ENCODE results near the gene TBX1.

The TBX1 gene

DNA sequence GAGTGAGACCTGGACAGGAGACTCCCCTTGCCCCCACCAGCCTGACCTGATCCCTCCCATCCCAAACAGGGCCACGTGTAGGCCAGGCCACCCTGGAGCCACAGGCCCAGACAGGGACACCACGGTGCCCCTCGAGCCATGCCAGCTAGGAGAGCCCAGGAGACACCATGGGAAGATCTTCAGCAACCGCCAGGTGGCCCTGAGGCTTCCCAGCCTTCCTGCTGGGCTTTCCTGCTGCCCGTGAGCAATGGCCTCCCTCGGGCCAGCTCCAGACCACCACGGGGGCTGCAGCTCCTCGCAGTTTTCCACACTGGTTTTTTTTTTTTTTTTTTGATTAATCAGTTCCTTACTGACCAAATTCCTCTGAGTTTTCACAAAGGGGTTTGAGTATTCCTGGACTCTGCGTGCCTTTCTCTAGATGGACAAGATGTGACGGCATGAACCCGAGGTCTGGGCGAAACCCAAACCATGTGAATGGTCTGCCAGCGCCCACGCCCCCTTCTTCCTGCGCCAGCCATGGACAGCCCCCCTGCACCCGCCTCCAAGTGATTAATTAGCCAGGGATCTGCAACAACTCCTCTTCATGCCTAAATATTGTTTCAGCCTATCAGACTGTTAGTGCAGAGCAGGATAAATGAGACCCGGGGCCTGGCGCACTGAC is 40.9 kb downstream of the TBX1 start:
- no peak for DNase-seq

DNA sequence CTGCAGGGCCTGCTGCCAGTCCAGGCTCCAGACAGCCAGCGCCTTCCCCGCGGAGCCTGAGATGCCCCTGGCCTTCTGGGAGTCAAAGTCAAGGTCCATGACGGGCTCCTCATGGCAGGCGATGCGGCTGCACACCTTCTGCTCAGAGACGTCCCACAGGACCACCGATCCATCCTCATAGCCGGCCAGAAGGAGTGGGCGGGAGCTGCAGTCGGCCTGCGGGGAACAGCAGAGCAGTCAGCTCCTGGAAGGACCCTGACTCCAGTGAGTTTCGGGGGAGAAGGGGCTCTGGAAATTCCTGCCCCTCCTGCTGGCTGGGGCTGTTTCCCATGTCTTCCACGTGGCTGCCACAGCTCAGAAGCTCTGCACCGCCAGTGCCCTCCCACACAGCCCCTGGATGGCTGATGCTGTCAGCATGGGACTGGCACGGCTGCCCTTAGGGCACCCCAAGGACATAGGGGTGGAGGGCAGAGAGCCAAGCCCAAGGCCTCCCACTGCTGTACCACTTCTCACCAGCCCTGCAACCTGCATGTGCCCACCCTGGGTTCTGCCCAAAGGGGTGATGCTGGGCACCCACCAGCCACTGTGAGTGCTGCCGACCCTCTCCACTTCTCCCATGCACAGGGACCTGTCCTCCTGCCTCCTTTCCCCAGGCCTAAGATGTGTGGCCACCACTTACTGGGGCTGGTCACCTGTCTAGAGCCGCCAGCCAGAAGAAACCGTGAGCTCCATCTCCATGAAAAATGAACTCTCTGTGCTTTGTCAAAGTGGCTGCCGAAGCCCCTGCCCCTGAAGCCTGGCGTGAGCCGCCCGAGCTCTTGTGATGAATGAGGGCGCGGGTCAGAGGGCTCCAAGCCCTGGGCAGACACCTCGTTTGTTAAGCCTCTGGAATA is 41.7 kb downstream of the TBX1 start:
- no peak for DNase-seq

DNA sequence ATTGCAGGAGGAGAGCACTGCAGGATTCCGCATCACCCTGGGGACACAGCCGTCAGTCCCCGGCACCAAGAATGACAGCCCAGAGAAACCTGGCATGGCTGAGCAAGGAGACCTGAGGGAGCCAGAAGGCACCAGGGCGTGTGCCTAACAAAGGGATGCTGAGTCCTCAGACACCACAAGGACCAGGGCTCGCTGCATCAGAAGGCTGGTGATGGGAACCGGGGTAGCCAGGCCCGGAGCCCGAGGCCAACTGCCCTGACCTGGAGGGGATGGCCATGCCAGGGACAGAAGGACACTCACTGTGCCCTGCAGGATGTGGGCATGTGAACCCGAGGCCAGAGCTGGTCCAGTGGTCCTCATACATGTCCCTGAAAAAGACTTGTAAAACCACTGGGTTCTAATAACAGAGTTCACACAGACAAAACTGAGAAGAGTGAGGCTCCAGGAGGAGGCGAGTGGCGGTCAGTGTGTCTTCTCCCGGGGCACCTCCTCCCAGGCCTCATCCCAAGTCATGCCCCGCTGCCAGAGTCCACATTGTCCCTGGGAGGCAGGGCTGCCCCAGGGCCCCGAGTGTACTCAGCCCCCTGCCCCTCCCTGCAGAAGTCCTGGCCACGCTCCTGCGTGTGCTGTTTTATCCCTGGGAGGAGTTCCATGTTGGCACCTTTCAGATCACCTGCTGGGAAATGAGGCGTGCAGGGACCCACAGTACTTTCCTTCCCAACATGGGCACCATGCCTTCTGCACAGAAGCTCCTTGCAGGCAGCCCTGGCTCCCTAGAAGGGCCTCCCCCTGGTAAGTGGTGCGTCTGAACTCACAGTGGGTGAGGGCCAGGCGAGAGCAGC is 42.5 kb downstream of the TBX1 start:
- DNase-seq, result no peak

DNA sequence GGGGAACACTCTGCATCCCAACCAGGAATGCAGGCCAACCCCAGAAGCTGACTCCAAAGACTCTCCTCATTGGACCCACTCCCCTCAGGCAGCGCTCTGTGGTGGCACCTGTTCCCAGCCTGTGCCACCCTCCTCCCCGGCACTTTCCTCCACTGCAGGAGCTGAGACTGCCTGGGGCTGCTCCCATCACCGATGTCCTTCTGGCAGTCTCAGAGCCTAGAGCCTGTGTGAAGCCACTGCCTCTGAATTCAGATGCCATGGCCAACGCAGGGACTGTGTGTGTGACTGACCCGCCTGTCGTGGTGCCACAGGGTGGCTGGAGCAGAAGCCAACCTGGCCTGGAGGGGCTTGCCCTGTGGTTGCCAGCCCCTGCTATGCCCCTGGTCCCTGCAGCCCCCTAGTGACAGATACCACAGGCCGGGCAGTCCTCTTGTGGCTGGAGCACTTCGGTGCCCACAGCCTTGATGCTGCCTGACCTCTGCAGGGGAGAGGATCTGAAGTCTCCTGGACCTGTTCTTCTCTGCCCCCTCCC is 43.2 kb downstream of the TBX1 start:
- no peak for DNase-seq

DNA sequence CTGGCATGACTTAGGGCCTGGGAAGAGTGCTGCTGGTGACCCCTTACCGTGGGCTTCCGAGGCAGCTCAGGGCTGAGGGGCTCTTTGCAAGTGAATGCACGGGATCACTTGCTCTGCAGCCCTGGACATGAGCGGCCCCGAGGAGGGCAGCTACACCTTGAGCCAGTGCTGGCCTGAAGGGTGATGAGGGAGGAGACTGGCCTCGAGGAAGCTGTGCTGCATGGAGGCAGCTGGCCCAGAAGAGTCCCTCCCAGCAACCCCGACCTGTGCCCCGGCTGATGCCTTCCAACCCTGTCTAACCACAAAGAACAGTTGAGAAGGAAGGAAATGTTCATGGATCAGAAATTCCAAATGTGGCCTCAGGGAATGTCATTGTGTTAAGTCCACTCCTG is 45.2 kb downstream of the TBX1 start:
- DNase-seq, result no peak

DNA sequence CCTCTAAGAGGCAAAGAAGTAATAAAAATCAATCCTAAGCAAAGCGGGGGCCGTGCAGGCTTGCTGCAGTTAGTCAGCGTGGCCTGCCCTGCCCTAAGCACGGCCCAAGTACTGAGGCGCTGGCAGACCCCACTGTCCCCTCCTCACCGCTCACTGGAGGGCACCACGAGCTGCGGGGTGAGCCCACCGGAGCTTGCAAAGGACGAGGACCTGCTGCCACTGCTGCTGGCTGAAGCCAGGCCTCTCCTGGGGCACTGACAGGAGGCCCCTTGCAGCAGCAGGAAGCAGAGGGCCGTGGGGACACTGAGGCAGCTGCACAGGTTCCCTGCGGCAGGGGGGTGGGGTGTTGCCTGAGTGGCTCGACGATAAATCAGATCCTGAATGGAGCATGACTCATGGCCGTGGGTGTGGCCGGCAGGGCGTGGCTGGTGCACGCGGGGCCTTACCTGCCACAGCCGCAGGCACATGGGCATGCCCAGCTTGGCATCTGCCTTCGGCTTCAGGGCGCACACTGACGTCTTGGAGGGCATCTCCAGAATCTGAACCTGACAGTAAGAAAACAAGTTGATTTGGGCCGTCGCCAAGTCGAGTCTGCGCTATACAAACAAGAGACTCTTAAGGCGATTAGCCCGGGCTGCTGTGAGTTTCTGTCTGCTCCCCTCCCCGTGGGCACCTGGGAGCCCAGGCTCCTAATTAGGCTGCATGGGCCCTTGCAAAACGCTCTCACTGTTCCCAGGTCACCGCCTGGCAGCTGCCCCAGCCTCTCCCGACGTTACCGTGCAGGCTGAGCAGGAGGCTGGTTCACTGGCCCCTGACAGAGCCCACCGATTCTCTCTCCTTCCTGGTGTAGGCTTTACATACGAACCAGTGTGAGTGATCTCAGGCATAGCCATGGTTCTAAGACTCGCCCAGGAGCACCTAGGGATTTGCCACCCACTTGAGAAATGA is 45.9 kb downstream of the TBX1 start:
- DNase-seq, result no peak

DNA sequence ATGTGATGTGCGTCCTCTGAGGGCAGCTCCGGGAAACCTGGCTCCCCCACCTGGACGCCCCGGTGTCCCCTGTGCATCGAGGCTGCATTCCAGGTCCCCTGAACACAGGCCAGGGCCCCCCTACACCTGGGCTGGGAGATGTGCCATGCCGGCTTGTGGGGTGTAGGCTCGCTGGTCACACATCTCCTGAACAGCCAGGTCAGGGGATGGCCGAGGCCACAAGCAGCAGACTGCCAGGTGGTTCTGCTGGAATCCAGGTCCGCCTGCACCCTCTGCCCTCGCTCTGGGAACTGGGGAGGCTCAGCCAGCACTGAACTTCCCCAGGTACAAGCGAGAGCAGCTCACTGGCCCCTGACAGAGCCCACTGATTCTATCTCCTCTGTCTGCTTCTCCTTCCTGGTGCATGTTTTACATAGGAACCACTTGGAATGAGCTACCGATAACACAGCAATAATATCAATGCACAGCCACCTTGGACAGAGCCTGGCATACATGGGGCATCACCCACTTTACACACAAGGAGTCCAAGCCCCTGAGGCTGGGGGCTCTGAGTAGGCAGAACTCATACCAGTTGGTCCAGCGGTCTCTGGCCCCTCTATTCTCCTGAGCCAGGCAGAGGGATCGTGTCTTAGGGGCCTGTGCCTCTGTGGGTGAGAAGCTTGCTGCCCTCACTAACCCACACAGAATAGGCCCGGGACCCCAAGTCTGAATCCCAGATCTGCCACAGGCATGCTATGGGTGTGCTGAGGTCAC is 46.8 kb downstream of the TBX1 start:
- no peak for DNase-seq

DNA sequence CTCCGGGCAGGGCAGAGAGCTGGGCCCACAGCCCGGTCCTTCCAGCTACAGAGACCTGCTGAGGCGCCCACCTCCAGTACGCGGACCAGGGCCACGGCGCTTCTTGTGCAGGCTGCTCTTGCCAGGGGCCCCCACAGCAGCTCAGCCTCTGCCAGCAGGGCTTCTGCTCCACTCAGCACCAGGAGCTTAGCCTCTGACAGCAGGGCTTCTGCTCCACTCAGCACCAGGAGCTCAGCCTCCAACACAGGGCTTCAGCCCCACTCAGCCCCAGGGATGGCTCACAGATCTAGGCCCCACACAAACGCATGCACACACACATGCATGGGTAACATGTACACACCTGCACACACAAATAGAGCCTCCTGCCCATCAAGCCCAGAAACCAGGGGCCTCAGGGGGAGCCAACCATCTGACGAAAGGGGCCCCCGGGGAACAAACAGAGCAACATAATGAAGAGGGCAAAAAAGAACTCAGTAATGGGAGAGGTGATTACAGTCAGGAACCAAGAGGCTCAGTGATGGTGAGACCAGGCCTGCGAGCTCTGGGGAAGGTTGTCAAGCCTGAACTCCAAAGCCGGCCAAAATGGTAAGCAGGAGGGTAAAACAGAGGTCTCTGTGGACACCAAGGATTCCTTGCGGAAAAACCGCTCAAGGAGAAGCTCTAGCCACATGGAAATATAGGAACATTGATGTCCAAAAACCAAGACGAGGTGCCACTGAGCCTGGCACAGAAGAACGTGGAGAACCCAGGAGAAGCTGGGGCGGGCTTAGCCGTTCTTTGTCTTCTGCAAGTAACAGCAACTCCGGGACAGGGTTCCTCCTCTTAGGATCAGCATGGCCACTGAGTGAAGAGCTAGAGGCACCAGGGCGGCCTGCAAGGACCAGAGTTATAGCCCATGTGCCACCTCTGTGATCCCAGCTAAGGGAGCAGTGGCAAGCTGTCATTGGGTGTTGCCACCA is 47.6 kb downstream of the TBX1 start:
- DNase-seq, result no peak

DNA sequence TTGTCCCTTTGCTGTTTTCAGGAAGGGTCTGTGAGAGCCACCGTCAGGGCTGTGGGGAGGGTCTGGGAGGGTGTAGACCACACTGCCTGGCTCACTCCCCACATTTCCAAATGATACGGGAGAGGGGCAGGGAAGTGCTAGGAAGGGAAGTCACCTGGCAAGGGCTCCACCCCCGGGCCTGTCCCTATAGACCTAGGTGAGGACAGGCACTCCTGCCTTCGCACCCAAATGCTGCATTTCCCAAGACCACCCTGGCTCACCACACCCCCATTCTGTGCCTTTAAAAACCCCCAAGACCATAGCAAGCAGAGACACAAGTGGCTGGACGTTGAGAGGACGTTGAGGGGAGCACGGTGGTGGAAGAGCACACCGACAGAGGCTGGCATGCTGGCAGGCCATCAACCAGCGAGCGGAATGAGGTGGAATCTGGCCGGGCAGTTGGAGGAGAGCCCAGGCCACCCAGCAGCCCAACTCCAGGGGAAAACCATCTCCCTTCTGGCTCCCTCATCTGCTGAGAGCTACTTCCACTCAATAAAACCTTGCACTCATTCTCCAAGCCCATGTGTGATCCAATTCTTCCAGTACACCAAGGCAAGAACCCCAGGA is 48.4 kb downstream of the TBX1 start:
- DNase-seq, result no peak

DNA sequence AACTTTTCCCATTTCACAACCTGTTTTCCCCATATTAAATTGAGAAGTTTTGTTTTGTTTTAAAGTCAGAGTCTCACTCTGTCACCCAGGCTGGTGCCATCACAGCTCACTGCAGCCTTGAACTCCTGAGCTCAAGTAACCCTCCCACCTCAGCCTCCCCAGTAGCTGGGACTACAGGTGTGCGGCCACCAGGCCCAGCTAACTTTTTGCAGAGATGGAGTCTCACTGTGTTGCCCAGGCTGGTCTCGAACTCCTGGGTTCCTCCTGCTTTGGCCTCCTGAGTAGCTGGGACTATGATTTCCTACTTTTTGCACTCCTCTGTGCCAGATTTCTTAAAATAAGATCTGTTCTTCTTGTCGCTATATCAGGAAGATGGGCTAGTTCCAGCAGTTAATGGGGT is 49.2 kb downstream of the TBX1 start:
- no peak for DNase-seq

DNA sequence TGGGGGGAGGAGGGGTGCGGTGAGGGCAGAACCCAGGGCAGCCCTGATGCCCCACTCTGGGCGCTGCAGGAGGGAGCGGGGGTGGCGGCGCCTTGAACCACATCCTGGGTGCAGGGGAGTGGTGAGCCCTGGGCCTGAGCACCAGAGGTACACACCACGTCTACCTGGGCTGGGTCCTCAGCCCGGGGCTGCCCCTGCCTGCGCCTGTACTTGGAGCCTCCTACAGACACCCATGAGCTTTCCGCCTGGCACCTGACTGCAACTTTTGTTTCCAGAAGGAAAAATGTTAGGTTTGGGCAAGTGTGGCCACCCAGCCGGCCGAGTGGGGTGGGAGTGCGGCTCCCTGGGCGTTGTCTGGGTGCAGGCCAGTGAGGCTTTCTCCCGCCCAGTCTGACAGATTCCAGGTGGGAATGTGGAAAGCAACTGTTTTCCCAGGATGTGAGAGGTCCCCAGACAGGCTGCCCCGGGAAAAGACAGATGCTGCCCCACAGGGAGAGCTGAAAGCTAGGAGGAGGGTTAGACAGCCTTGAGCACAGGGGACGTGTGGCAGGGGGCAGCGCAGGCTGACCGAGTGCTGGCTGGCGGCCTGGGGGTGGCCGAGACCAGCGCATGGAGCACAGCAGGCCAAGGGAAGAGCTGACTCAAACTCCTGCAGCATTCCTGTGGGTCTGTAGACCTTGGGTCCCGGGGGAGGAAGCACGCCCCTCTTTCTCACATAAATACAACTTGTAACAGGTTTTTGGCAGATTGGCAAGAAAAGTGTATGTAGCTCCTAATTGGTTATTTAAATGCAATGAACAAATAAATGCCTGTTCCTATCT is 50.0 kb downstream of the TBX1 start:
- no peak for DNase-seq

DNA sequence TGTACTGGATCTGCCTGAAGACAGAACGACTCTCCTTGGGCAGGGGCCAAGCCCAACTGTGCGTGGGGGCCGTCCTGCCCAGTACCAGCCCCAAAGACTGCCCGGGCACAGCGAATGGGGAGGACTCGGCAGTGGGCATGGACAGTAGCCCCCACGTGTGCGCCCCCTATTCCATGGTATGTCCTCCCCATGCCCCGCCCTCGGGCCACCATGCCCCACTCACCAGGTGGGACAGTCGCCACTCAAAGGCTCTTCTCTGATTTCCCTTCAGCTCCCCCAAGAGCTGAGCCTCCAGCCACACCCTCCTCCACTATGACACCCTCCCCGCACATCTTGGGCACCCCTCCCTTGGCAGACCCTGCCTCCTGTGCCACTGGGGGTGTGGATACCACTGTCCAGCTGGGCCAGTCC is 50.6 kb downstream of the TBX1 start:
- no peak for DNase-seq

DNA sequence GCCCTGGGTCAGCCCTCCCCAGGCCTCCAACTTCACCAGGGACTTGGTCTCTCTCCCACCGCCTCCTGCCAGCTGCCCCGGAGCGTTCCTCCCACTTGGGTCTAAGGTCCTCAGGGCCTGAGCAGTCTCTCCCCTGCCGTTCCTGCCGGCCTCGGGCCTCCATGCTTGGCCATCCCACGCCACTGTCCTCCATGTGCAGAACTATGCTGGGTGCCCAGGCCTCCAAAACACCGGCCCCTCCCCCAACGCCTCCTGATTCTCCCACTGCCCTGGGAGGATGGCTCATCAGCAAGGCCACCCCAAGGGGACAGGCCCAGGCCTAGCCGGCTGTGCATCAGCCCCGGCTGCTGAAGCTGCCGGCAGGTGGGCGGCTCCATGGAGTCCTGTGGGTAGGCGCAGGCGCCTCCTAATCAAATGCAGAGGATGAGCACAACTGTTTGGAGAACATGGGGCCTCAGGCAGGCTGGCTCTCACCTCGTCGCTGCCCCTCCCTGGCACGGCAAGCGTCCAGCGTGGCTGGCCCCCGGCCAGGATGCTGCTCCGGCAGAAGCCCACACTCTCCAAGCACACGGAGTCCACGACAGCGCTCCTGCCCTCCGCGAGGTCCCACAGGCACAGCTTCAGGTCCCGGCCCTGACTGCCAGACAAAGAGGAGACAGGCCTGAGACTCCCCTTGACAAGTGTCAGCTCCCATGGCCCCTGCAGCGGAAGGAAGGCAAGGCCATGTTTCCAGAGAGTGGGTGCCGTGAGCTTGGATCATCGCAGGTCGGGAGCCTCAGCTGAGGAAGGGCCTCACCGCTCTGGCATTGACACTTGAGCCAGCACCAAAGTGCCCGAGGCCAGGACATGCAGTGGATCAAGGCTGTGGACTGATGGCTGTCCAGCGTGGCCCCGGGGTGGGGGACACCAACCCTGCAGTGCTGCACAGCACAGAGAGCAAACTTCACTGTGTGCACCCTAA is 51.5 kb downstream of the TBX1 start:
- DNase-seq, result no peak

DNA sequence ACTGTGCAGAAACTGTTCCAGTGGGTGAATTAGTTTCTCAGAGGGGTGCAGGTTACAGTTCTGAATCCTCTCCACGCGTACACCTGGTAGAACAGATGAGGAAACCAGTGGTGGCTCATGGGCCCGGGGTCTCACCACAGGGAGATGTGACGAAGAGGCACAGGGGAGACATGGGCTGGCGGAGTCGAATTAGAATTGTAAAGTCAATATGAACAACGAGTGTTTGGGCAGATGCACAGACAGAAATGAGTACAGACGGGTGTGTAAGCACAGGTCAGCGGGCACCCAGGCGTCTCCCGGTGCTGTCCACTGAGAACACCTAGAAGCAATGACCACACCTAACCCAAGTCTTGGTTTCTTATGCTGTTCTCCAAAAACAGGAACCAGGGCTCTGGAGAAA is 52.3 kb downstream of the TBX1 start:
- DNase-seq, result no peak

DNA sequence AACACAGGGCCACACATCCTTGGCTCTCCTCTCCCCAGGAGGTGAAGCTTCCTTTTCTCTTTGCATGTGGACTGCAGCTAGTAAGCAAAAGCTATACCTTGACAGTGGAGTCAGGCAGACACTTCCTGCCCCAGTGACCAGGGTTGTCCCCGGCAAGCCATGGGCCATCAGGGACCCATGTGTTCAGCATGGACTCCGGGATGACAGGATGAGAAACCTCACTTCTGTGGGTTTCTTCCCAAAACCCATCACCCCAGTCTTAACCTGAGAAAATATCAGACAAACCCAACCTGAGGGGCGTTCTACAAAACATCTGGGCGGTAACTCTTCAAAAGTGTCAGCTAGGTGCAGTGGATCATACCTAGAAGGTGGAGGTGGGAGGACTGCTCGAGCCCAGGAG is 53.9 kb downstream of the TBX1 start:
- DNase-seq, result no peak

DNA sequence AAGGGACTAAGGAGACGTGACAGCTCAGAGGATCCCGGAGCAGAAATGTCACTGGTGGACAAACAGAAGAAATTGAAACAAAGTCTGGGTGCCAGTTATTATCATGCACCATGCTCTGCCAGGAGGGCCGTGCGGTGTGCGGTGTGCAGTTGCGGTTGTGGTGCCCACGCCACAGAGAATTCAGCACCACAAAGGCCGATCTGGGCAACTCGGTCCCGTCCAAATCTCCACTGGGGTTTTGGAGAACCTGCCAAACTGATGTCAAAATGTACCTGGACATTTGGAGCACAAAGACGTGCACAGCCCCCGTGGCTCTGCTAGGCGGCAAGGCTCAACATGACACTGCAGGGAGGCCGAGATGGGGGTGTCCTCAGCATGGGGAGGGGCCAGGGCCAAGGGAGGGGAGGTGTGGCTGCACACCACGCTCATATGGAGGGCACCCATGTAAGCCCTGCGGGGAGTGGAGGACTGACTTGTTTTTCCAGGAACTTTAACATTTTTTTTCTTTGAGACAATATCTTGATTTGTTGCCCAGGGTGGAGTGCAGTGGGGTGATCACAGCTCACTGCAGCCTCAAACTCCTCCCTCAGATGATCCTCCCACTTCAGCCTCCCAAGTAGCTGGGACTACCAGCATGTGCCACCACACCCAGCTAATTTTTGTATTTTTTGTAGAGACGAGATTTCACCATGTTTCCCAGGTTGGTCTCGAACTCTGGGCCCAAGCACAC is 54.7 kb downstream of the TBX1 start:
- no peak for DNase-seq

DNA sequence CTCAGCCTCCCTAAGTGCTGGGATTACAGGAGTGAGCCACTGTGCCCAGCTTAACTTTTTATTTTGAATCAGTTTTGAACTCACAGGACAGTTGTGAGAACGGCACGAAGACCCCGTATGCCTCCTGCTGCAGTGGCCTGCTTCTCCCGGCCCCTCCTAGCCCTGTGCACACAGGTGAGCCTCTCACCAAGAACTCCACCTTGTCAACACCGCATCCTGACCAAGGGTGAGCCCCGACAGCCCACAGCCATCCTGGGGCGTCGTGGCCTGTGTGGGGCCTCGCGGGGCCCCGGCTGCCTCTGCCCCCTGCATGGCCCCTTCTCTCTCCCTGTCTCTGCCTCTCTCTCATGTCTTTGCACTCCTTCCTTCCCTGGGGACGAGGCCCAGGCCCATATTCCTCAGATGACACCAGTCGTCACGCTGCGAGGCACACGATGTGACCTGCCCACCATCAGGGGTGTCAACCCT is 55.3 kb downstream of the TBX1 start:
- no peak for DNase-seq
